Psoas muscle (tissue), 8 donors: ENCODE measurements around the gene NEIL1. TPM values are rescaled to one million over a fixed set of nuclear protein-coding genes. Genes with fewer than 3 reads are reported as not detected.
"Not testable (repeated sequence)": the region's sequence is repeated elsewhere in the genome, so short reads cannot be mapped to it uniquely, and the experiment has no call there.

Source experiments
- ATAC-seq, 4 donors: fragments of 200-7000 bp; cut with Tn5 transposase; one replicate each; pipeline ENCODE4 v1.9.1; 2020; ENCODE audit warnings: moderate library complexity in 3 of 4, mild to moderate bottlenecking in 2 of 4
- DNase-seq, 2 donors: peaks; one replicate each; pipeline ENCODE4 v3.0.0-alpha.2; 2020
- H3K27ac ChIP-seq: fragments of 200-600 bp; one replicate; pipeline ENCODE4 v1.8.0; 2022
- H3K27me3 ChIP-seq, 3 donors: fragments of 200-600 bp in 1 of 3; one replicate each; pipeline versions ENCODE4 v1.6.1 to v1.8.0; 2013 to 2022; ENCODE audit warnings: low read length in 2 of 3, mild to moderate bottlenecking in 2 of 3, moderate library complexity in 1 of 3; ENCODE audit not compliant: insufficient read depth in 3 of 3
- H3K36me3 ChIP-seq, 2 donors: fragments of 200-600 bp in 1 of 2; one replicate each; pipeline versions ENCODE4 v1.6.1 to v1.8.0; 2013 to 2022; ENCODE audit warnings: low read depth in 1 of 2, mild to moderate bottlenecking in 1 of 2, moderate library complexity in 1 of 2; ENCODE audit not compliant: insufficient read depth in 1 of 2
- H3K4me1 ChIP-seq: fragments of 200-600 bp; one replicate; pipeline ENCODE4 v1.8.0; 2022
- H3K4me3 ChIP-seq: fragments of 200-600 bp; one replicate; pipeline ENCODE4 v1.8.0; 2022; ENCODE audit warnings: mild to moderate bottlenecking
- H3K9me3 ChIP-seq: fragments of 200-600 bp; one replicate; pipeline ENCODE4 v1.8.0; 2022
- WGBS, 3 donors: extraction: QIAGEN DNeasy Blood & Tissue Kit; methylation state at CpG; one replicate each; pipeline versions ENCODE4 v1.1.6 to v1.1.7; 2013; 5-methylcytosine and 5-hydroxymethylcytosine counted together
- intact Hi-C, 2 donors: fragments of 100-400 bp; cut with DNase I; formaldehyde crosslinking; loops; one replicate each; pipeline versions ENCODE4 v1.11.0 to v1.14.2; 2022
- polyA plus RNA-seq, 3 donors: library from polyadenylated mRNA; stranded (reverse); fragments of 200-250 nt; gene quantifications; one replicate each; pipeline ENCODE4 v1.2.3, GENCODE V29; 2013
- total RNA-seq, 4 donors: library from RNA; stranded (reverse); fragmentation: NEBNext Ultra II Directional in 2 of 4; extraction: Animal tissue kit (Norgen Biotek cat#: 25700) in 2 of 4; gene quantifications; one replicate each; pipeline versions ENCODE4 v1.2.1 to v1.2.4, GENCODE V29; 2021 to 2023
- TF ChIP-seq, protein P1 (sequence below): fragments of 200-600 bp; IDR thresholded peaks from one replicate; pipeline ENCODE4 v1.8.0; 2022; ENCODE audit warnings: antibody characterized with exemption
- donor health status: healthy with polysubstance abuse.
- donor health status: DM: no; HTN: no; CAD: no; lungs with moderate emphysema.
- donor health status: Bipolar disorder and iron deficiency.
- donor health status: healthy.
- donor health status: DM: yes; HTN: yes; CAD: no.
- donor health status: DM: no; HTN: no; CAD: no.
- donor health status: DM: no; HTN: no; CAD: no.
- donor health status: DM: yes; HTN: yes; CAD: no.

NEIL1 gene
- total and polyA plus RNA-seq, 7 donors = 3.2 to 11.3 (median 4.4) TPM

DNA sequence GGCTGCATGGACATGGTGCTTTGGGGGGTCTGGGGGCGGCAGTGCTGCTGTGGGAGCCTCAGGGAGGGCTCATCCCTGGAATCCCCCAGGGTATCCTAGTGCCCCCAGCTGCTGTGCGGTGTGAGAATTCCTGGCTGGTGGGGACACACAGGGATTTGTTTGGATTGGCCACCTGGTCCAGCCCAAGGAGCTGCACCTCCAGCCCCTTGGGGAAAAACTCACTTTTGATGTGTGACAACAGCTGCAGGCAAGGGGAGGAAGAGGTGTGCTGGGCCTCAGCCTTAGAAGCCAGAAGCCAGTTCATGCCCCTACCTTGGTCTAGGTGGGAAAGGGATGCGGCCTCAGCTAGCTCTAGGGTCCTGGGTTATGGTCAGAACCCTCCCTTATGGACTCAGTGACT lies 19.3 kb upstream of the NEIL1 start:
- H3K9me3 ChIP-seq = no peaks in the 10 kb centered on the region
- no peak for ATAC-seq
- no peaks in the 10 kb centered on the region for H3K27me3 ChIP-seq
- H3K36me3 ChIP-seq = no peaks in the 10 kb centered on the region
- intact Hi-C loops = no loop called here
- no peak for DNase-seq
- TF ChIP-seq, protein P1, sequence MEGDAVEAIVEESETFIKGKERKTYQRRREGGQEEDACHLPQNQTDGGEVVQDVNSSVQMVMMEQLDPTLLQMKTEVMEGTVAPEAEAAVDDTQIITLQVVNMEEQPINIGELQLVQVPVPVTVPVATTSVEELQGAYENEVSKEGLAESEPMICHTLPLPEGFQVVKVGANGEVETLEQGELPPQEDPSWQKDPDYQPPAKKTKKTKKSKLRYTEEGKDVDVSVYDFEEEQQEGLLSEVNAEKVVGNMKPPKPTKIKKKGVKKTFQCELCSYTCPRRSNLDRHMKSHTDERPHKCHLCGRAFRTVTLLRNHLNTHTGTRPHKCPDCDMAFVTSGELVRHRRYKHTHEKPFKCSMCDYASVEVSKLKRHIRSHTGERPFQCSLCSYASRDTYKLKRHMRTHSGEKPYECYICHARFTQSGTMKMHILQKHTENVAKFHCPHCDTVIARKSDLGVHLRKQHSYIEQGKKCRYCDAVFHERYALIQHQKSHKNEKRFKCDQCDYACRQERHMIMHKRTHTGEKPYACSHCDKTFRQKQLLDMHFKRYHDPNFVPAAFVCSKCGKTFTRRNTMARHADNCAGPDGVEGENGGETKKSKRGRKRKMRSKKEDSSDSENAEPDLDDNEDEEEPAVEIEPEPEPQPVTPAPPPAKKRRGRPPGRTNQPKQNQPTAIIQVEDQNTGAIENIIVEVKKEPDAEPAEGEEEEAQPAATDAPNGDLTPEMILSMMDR = no peak
- 68 to 77% (median 69%) methylated on average over 3 of the region's 3 CpGs for WGBS, 3 donors
- H3K4me3 ChIP-seq = no peak overlapping the region
- no peak overlapping the region for H3K27ac ChIP-seq
- H3K4me1 ChIP-seq = no peaks in the 10 kb centered on the region

DNA sequence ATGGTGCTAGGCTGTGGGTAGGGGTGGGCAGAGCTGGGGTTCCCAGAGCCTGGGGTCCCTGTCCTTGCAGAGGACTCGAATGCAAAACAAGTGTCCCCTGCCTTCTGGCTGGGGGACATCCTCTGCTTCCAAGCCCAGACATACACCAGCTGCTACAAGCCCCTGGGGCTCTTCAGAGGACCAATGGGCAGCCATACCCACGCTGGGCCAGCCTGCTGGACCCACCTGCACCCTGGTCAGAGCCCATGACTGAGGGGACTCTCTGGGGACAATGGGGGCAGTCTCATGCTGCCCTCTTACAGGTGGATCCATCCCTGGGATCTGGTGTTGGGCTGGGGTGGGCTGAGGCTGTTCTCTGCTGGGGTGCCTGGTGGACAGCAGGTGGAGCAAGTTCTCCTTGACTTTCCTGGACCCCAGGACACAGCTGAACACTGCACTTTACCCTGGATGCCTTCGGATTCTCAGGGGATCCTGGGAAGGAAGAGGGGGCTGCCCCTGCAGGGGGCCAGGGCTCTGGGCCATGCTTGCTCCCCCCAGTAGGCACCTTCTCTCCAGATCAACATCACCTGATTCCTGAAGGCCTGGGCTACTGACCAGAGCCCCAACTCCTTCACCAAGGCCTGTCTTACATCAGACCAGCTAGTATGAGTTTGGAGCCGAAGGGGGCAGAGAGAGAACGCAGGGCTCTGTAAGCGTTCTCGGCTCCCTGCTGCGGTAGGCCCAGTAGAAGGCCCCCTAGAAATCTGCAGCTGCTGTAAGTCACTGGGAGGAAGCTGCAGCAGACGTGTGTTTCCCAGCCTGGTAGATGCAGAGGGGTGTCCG lies 18.1 kb upstream of the NEIL1 start:
- ATAC-seq (no peak), DNase-seq (no peak)
- no peaks in the 10 kb centered on the region for H3K36me3 ChIP-seq
- WGBS, 3 donors = 65 to 76% (median 71%) methylated on average over 10 of the region's 10 CpGs
- H3K9me3 ChIP-seq = no peaks in the 10 kb centered on the region
- H3K27ac ChIP-seq = no peak overlapping the region
- no peaks in the 10 kb centered on the region for H3K4me1 ChIP-seq
- no peaks in the 10 kb centered on the region for H3K27me3 ChIP-seq
- H3K4me3 ChIP-seq = no peak overlapping the region
- intact Hi-C loops = no loop called here
- TF ChIP-seq, protein P1 = no peak

DNA sequence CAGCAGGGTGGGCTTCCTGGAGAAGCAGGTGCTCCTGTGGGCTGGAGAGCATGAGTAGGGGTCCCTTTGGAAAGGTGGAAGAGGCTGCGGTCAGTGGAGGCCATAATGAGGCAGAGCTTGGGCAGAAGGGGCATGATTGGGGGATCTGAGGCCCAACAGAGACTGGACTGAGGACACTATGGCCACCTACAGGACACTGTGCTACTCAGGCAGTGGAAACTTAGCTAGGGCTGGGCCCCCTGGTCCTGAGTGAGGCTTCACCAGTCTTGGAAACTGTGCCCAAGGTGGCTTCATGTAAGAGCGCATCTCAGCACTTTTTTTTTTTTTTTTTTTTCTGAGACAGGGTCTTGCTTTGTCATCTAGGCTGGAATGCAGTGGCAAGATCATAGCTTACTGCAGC lies 17.3 kb upstream of the NEIL1 start:
- no peaks in the 10 kb centered on the region for H3K36me3 ChIP-seq
- H3K9me3 ChIP-seq = no peaks in the 10 kb centered on the region
- H3K4me3 ChIP-seq = no peak overlapping the region
- no peak for ATAC-seq
- WGBS, 3 donors = 92 to 95% (median 94%) methylated on average over 2 of the region's 2 CpGs
- intact Hi-C loops = no loop called here
- no peaks in the 10 kb centered on the region for H3K27me3 ChIP-seq
- H3K4me1 ChIP-seq = no peaks in the 10 kb centered on the region
- TF ChIP-seq, protein P1 = no peak
- DNase-seq = no peak
- no peak overlapping the region for H3K27ac ChIP-seq

DNA sequence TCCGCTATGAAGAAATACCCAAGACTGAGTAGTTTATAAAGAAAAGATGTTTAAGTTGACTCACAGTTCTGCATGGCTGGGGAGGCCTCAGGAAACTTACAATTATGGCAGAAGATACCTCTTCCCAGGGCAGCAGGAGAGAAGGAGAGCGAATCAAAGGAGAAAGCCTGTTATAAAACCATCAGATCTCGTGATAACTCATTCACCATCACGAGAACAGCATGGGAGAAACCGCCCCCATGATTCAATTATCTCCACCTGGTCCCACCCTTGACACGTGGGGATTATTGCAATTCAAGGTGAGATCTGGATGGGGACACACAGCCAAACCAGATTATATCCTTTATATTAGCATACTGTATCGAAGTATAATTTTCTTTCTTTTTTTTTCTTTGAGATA lies 14.7 kb upstream of the NEIL1 start:
- ATAC-seq, H3K27me3 ChIP-seq, H3K36me3 ChIP-seq, H3K4me3 ChIP-seq, intact Hi-C loops, H3K27ac ChIP-seq, DNase-seq, H3K9me3 ChIP-seq: not testable (repeated sequence)
- peaks cover 12% of the 10 kb centered on the region for H3K4me1 ChIP-seq
- 65 to 72% (median 72%) methylated on average over 7 of the region's 7 CpGs for whole genome bisulfite sequencing, 3 donors

DNA sequence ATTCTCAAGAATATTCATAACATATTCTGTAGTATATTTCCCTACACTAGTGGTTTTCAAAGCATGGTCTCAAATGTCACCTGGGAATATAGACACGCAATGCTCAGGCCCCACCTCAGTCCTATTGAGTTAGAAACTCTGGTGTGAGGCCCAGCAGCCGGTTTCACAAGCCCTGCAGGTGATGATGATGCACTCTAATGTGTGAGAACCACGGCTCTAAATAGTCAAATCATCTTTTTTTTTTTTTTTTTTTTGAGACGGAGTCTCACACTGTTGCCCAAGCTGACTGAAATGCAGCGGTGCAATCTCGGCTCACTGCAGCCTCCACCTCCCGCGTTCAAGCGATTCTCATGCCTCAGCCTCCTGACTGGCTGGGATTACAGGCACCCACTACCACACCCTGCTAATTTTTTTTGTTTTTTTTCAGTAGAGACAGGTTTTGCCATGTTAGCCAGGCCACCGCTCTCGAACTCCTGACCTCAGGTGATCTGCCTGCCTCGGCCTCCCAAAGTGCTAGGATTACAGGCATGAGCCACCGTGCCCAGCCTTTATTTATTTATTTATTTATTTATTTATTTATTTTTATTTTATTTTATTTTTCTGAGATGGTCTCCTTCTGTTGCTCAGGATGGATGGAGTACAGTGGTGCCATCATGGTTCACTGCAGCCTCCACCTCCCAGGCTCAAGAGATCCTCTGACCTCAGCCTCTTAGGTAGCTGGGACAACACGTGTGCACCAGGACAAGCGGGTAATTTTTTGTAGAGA lies 13.0 kb upstream of the NEIL1 start:
- H3K4me3 ChIP-seq, DNase-seq, H3K27ac ChIP-seq, ATAC-seq, H3K27me3 ChIP-seq, H3K9me3 ChIP-seq, H3K36me3 ChIP-seq, intact Hi-C loops: not testable (repeated sequence)
- H3K4me1 ChIP-seq = peaks cover 12% of the 10 kb centered on the region
- 91 to 93% (median 92%) methylated on average over 15 of the region's 15 CpGs for WGBS, 3 donors
